ENCODE results near the gene C9orf40. TPM values are rescaled to one million over a fixed set of nuclear protein-coding genes. Genes with fewer than 3 reads are reported as not detected.

Gene C9orf40
- total and polyA plus RNA-seq, 2 donors (not counting 3 experiments of a cell fraction or from before 2014, with no cell fraction given), result 2.2 to 7.5 TPM

DNA sequence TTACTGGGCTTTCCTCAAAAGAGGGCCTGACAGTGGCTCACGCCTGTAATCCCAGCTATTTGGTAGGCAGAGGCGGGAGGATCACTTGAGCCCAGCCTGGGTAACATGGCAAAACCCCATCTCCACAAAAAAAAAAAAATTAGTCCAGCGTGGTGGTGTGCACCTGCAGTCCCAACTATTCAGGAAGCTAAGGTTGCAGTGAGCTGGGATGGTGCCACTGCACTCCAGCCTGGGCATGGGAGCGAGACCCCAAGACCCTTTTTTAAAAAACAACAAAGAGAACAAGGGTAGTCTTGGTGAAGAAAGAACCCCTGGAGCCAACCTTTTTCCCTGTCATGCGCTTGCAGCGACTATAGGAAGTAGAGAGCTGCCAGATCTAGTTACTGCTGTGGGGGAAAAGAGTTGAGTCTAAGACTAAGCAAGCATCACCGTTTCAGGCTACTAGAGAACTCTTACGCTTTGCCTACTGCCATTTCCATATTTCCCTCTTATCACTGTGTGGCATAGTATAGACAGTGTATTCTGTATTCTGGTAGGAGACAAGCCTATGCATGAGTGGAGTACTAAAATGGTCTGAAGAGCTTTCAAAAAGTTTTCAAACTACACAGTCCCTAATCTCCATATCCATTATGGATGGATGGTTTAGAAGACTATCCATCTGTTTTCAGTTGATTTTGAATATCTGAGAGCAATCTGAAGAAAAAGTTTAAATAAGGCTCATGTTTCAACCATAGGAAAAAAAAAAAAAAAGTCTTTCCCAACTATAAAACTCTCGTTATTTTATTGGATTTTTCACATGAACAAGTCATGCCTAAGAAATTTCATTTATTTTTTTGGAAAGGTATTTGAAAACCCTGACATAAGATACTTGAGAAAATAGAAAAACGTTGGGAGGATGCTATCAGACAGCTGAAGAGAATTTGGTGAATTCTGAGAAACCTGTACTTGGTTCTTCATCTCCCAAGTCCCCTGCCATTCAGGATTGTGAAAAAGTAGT lies 2.6 kb downstream of the C9orf40 start:
- no TSS peak for BruUV-seq (replicated peaks)
- ChIA-PET POLR2A (no interaction called here), CTCF (interaction anchor here (2.0 to 3.4 kb wide), 2 partner anchors 52 to 77 kb away, joined by 4 to 27 read pairs; partner anchors contain the start of gene CARNMT1)
- no peak overlapping the region for H2AFZ ChIP-seq (ENCODE audit: low read depth, low read length)
- FAIRE-seq (no peak), DNase-seq (ENCODE audit: low read depth, low spot score) (no peak)
- H3K9me1 ChIP-seq (replicated peaks; ENCODE audit: control insufficient read depth, extremely low read depth, insufficient read depth, low read length), result no peaks in the 10 kb centered on the region
- H3K4me1 ChIP-seq (ENCODE audit: control insufficient read depth, extremely low read depth, insufficient read depth, low read length), result peaks cover 4% of the 10 kb centered on the region
- H3K4me2 ChIP-seq (ENCODE audit: insufficient read depth, low read length), result no peak overlapping the region
- intact Hi-C loops (cut with micrococcal nuclease) (loop anchor here (10.0 kb wide), 1 partner anchor 215 kb away; no protein-coding TSS in a partner anchor), dilution Hi-C loops (cut with MboI; ENCODE audit: extremely low pct_ligation_motif_present, low sequenced_read_pairs) (no loop called here)
- H3K4me3 ChIP-seq (replicated peaks in 1 of 3; ENCODE audit: insufficient read depth in 1 of 3, low read depth in 1 of 3, low read length in 3 of 3), result no peak overlapping the region
- H3K9ac ChIP-seq (replicated peaks; ENCODE audit: extremely low read depth, insufficient read depth, low read length), result no peak overlapping the region
- H3K36me3 ChIP-seq (ENCODE audit: control insufficient read depth in 2 of 2, extremely low read depth in 1 of 2, insufficient read depth in 2 of 2, low read length in 2 of 2), result no peaks in the 10 kb centered on the region
- H3K79me2 ChIP-seq (ENCODE audit: control insufficient read depth, insufficient read depth, low read length), result peaks cover 2% of the 10 kb centered on the region
- TF ChIP-seq EZH2 (IDR thresholded peaks at IDR 0.05; ENCODE audit: borderline replicate concordance, low read depth, low read length, severe bottlenecking), result no peak
- no peak for TF ChIP-seq POLR2A (IDR thresholded peaks at IDR 0.05; ENCODE audit: low read depth, low read length)
- no peak for TF ChIP-seq FOS (IDR thresholded peaks at IDR 0.05; ENCODE audit: borderline replicate concordance, insufficient read depth, low read length)
- no peak for TF ChIP-seq MYC (IDR thresholded peaks at IDR 0.05; ENCODE audit: low read depth, low read length)
- TF ChIP-seq POLR2AphosphoS5 (IDR thresholded peaks at IDR 0.05; ENCODE audit: insufficient read depth, low read depth, low read length), result no peak
- TF ChIP-seq MAX (IDR thresholded peaks at IDR 0.05; ENCODE audit: insufficient read depth, insufficient read length), result no peak
- no peak overlapping the region for H3K27ac ChIP-seq (ENCODE audit: insufficient read depth, low read depth, low read length)
- H3K9me3 ChIP-seq (replicated peaks; ENCODE audit: control insufficient read depth, insufficient read depth, low read length), result no peaks in the 10 kb centered on the region
- H4K20me1 ChIP-seq (replicated peaks; ENCODE audit: control insufficient read depth, extremely low read depth, insufficient read depth, low read length), result no peaks in the 10 kb centered on the region
- H3K27me3 ChIP-seq (ENCODE audit: control insufficient read depth in 2 of 2, insufficient read depth in 2 of 2, low read length in 2 of 2), result no peaks in the 10 kb centered on the region

DNA sequence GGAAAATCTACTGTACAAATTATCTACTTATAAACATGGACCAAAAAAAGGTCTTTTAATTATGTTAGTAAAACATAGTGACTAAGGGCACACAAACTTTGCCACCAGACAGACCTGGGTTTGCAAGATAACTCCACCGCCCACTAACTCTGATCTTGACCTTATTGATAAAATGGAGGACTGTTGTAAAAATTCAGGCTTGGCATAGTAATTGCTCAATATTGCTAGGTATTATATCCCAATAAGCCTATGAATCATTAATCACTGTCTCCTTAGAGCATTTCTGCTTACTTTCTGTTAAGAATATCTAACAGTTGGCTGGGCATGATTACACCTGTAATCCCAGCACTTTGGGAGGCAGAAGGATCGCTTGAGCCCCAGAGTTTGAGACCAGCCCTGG lies 3.8 kb downstream of the C9orf40 start:
- no peaks in the 10 kb centered on the region for H3K27me3 ChIP-seq (ENCODE audit: control insufficient read depth in 2 of 2, insufficient read depth in 2 of 2, low read length in 2 of 2)
- H3K79me2 ChIP-seq (ENCODE audit: control insufficient read depth, insufficient read depth, low read length), result peaks cover 2% of the 10 kb centered on the region
- peaks cover 4% of the 10 kb centered on the region for H3K4me1 ChIP-seq (ENCODE audit: control insufficient read depth, extremely low read depth, insufficient read depth, low read length)
- no peaks in the 10 kb centered on the region for H3K9me3 ChIP-seq (replicated peaks; ENCODE audit: control insufficient read depth, insufficient read depth, low read length)
- no peak overlapping the region for H3K4me2 ChIP-seq (ENCODE audit: insufficient read depth, low read length)
- POLR2A ChIA-PET, result no interaction called here
- no peak overlapping the region for H3K9ac ChIP-seq (replicated peaks; ENCODE audit: extremely low read depth, insufficient read depth, low read length)
- CTCF ChIA-PET, result no interaction called here
- no peak for TF ChIP-seq MAX (IDR thresholded peaks at IDR 0.05; ENCODE audit: insufficient read depth, insufficient read length)
- TF ChIP-seq POLR2AphosphoS5 (IDR thresholded peaks at IDR 0.05; ENCODE audit: insufficient read depth, low read depth, low read length), result no peak
- no peak for TF ChIP-seq GATA2 (IDR thresholded peaks at IDR 0.05; ENCODE audit: insufficient read depth, insufficient read length, low read depth, low read length)
- TF ChIP-seq MYC (IDR thresholded peaks at IDR 0.05; ENCODE audit: low read depth, low read length), result no peak
- no peak for TF ChIP-seq JUN (IDR thresholded peaks at IDR 0.05; ENCODE audit: borderline replicate concordance, insufficient read depth, insufficient read length, low read depth)
- TF ChIP-seq EZH2 (IDR thresholded peaks at IDR 0.05; ENCODE audit: borderline replicate concordance, low read depth, low read length, severe bottlenecking), result no peak
- TF ChIP-seq CTCF (IDR thresholded peaks at IDR 0.05; ENCODE audit: extremely low read depth in 1 of 2, insufficient read depth in 1 of 2, low read depth in 1 of 2, low read length in 2 of 2), result no peak
- no peak for TF ChIP-seq POLR2A (IDR thresholded peaks at IDR 0.05; ENCODE audit: low read depth, low read length)
- no peak for TF ChIP-seq FOS (IDR thresholded peaks at IDR 0.05; ENCODE audit: borderline replicate concordance, insufficient read depth, low read length)
- H3K36me3 ChIP-seq (ENCODE audit: control insufficient read depth in 2 of 2, extremely low read depth in 1 of 2, insufficient read depth in 2 of 2, low read length in 2 of 2), result no peaks in the 10 kb centered on the region
- H3K4me3 ChIP-seq (replicated peaks in 1 of 3; ENCODE audit: insufficient read depth in 1 of 3, low read depth in 1 of 3, low read length in 3 of 3), result no peak overlapping the region
- intact Hi-C loops (cut with micrococcal nuclease), result no loop called here
- H2AFZ ChIP-seq (ENCODE audit: low read depth, low read length), result no peak overlapping the region
- no peaks in the 10 kb centered on the region for H3K9me1 ChIP-seq (replicated peaks; ENCODE audit: control insufficient read depth, extremely low read depth, insufficient read depth, low read length)
- DNase-seq (ENCODE audit: low read depth, low spot score) (no peak), FAIRE-seq (no peak)
- no TSS peak for BruUV-seq (replicated peaks)
- dilution Hi-C loops (cut with MboI; ENCODE audit: extremely low pct_ligation_motif_present, low sequenced_read_pairs), result no loop called here
- H4K20me1 ChIP-seq (replicated peaks; ENCODE audit: control insufficient read depth, extremely low read depth, insufficient read depth, low read length), result no peaks in the 10 kb centered on the region
- H3K27ac ChIP-seq (ENCODE audit: insufficient read depth, low read depth, low read length), result no peak overlapping the region

Data from endothelial cell of umbilical vein (primary cell).